GM18870 (cell line): ENCODE data around the gene NKD1.
"Not testable (repeated sequence)": the region's sequence is repeated elsewhere in the genome, so short reads cannot be mapped to it uniquely, and the experiment has no call there.

Experiments used
- ATAC-seq: cut with Tn5 transposase; IDR thresholded peaks from one replicate; pipeline ENCODE4 v1.9.1; 2021; ENCODE audit warnings: moderate library complexity; ENCODE audit not compliant: unreplicated experiment

The NKD1 gene

GRCh38 chr16:50548125-50548908, at the start of gene NKD1:
NKD1 (plus strand) TSS chr16:50548396; CDS start chr16:50548554, 158 bp downstream.
- ATAC-seq = no peak

GRCh38 chr16:50498431-50499155, 49.6 kb upstream of the NKD1 start:
- no peak for ATAC-seq

- ATAC-seq = no peak
These were observed 48.9 kb upstream of the NKD1 start for GRCh38 chr16:50499254-50499653.

GRCh38 chr16:50500171-50500874, 47.9 kb upstream of the NKD1 start:
- ATAC-seq = no peak

GRCh38 chr16:50501251-50501650, 46.9 kb upstream of the NKD1 start:
- ATAC-seq = no peak

- ATAC-seq = no peak
These were observed 46.1 kb upstream of the NKD1 start for GRCh38 chr16:50501986-50502615.

- no peak for ATAC-seq
These were observed 45.6 kb upstream of the NKD1 start for GRCh38 chr16:50502616-50503011.

- ATAC-seq = not testable (repeated sequence)
These were observed 44.2 kb upstream of the NKD1 start for GRCh38 chr16:50503868-50504531.

GRCh38 chr16:50505115-50505514, 43.1 kb upstream of the NKD1 start:
- ATAC-seq = no peak

GRCh38 chr16:50505714-50506542, 42.3 kb upstream of the NKD1 start:
- ATAC-seq = no peak

GRCh38 chr16:50506543-50506937, 41.7 kb upstream of the NKD1 start:
- no peak for ATAC-seq

GRCh38 chr16:50507397-50507796, 40.8 kb upstream of the NKD1 start:
- no peak for ATAC-seq

GRCh38 chr16:50509521-50510341, 38.5 kb upstream of the NKD1 start:
- no peak for ATAC-seq

GRCh38 chr16:50515218-50515617, 33.0 kb upstream of the NKD1 start:
- ATAC-seq = no peak

GRCh38 chr16:50516401-50516800, 31.8 kb upstream of the NKD1 start:
- no peak for ATAC-seq

- no peak for ATAC-seq
These were observed 31.3 kb upstream of the NKD1 start for GRCh38 chr16:50516890-50517289.

- ATAC-seq = no peak
These were observed 30.5 kb upstream of the NKD1 start for GRCh38 chr16:50517450-50518252.

- no peak for ATAC-seq
These were observed 29.2 kb upstream of the NKD1 start for GRCh38 chr16:50519001-50519400.
